WTC11 (cell line): ENCODE data around the gene OLFM3. TPM values are rescaled to one million over a fixed set of nuclear protein-coding genes. Genes with fewer than 3 reads are reported as not detected.

Experiments used
- ATAC-seq: fragments of 200-7000 bp; cut with Tn5 transposase; 2 replicates; pipeline ENCODE4 v1.10.0; 2021; ENCODE audit warnings: mild to moderate bottlenecking, moderate library complexity
- CTCF ChIA-PET: fragments of 300-600 bp; sonication (Branson Sonifier 250); formaldehyde crosslinking; loops from one replicate; lab custom pipeline; 2021; ENCODE audit warnings: antibody characterized with exemption; lab: Charles Lee
- POLR2A ChIA-PET: fragments of 350-600 bp; sonication (Branson Sonifier 250); formaldehyde crosslinking; loops from one replicate; lab custom pipeline; 2021; ENCODE audit warnings: antibody characterized with exemption; lab: Charles Lee
- DNase-seq: peaks from one replicate; pipeline ENCODE4 v3.0.0; 2021; ENCODE audit warnings: low spot score
- H3K27ac Mint-ChIP-seq: 2 replicates; pipeline ENCODE4 v1.8.0; 2021; ENCODE audit warnings: mixed read lengths
- H3K27me3 Mint-ChIP-seq: 2 replicates; pipeline ENCODE4 v1.8.0; 2021; ENCODE audit warnings: low read depth, mild to moderate bottlenecking, moderate library complexity, mixed read lengths
- H3K36me3 Mint-ChIP-seq: 2 replicates; pipeline ENCODE4 v1.8.0; 2021; ENCODE audit warnings: mixed read lengths
- H3K4me1 Mint-ChIP-seq: 2 replicates; pipeline ENCODE4 v1.8.0; 2022; ENCODE audit warnings: mixed read lengths
- H3K4me3 Mint-ChIP-seq: 2 replicates; pipeline ENCODE4 v1.8.0; 2021; ENCODE audit warnings: mild to moderate bottlenecking, moderate library complexity, mixed read lengths
- H3K9me3 Mint-ChIP-seq: 2 replicates; pipeline ENCODE4 v1.8.0; 2021; ENCODE audit warnings: mixed read lengths
- EMX1 ChIP-seq: fragments of 250-450 bp; sonication (Bioruptor Pico); IDR thresholded peaks from 2 replicates; pipeline ENCODE4 v1.8.0; 2021; ENCODE audit warnings: mild to moderate bottlenecking
- HMGA2 ChIP-seq: fragments of 250-450 bp; sonication (Bioruptor Pico); IDR thresholded peaks from 2 replicates; pipeline ENCODE4 v1.4.0; 2021; ENCODE audit warnings: mild to moderate bottlenecking, moderate library complexity
- KAT7 ChIP-seq: sonication (generic); formaldehyde crosslinking; IDR thresholded peaks from 2 replicates; pipeline ENCODE4 v1.8.1; 2023; ENCODE audit warnings: missing genetic modification reagents, mild to moderate bottlenecking, borderline replicate concordance
- MXD4 ChIP-seq: fragments of 250-450 bp; sonication (Bioruptor Pico); IDR thresholded peaks from 2 replicates; pipeline ENCODE4 v1.8.0; 2021; ENCODE audit warnings: mild to moderate bottlenecking, moderate library complexity, borderline replicate concordance
- MYBL2 ChIP-seq: sonication (generic); formaldehyde crosslinking; IDR thresholded peaks from 2 replicates; pipeline ENCODE4 v1.8.1; 2023; ENCODE audit warnings: mild to moderate bottlenecking, moderate library complexity, missing genetic modification reagents
- SMAD3 ChIP-seq: sonication (generic); formaldehyde crosslinking; IDR thresholded peaks from 2 replicates; pipeline ENCODE4 v1.8.0; 2022; ENCODE audit warnings: missing genetic modification reagents, mild to moderate bottlenecking, borderline replicate concordance
- TEAD4 ChIP-seq: sonication (generic); formaldehyde crosslinking; IDR thresholded peaks from 2 replicates; pipeline ENCODE4 v1.8.0; 2022; ENCODE audit warnings: mild to moderate bottlenecking, missing genetic modification reagents
- ZBTB21 ChIP-seq: sonication (generic); formaldehyde crosslinking; IDR thresholded peaks from 2 replicates; pipeline ENCODE4 v1.8.1; 2023; ENCODE audit warnings: mild to moderate bottlenecking, missing genetic modification reagents, borderline replicate concordance
- ZNF232 ChIP-seq: sonication (generic); formaldehyde crosslinking; IDR thresholded peaks from 2 replicates; pipeline ENCODE4 v1.8.0; 2022; ENCODE audit warnings: mild to moderate bottlenecking, missing genetic modification reagents
- ZNF263 ChIP-seq: sonication (generic); formaldehyde crosslinking; IDR thresholded peaks from 2 replicates; pipeline ENCODE4 v1.8.1; 2022; ENCODE audit warnings: low read depth, mild to moderate bottlenecking, moderate library complexity, missing genetic modification reagents
- ZNF317 ChIP-seq: sonication (generic); formaldehyde crosslinking; IDR thresholded peaks from 2 replicates; pipeline ENCODE4 v1.8.1; 2023; ENCODE audit warnings: low read depth, mild to moderate bottlenecking, moderate library complexity, missing genetic modification reagents, borderline replicate concordance
- ZNF396 ChIP-seq: fragments of 250-450 bp; sonication (Bioruptor Pico); IDR thresholded peaks from 2 replicates; pipeline ENCODE4 v1.8.0; 2021; ENCODE audit warnings: mild to moderate bottlenecking, moderate library complexity, borderline replicate concordance
- total RNA-seq: library from RNA; stranded (reverse); gene quantifications from 3 replicates; pipeline ENCODE4 v1.2.3, GENCODE V29; 2021
- TF ChIP-seq, protein P1 (sequence below): sonication (generic); formaldehyde crosslinking; IDR thresholded peaks from 2 replicates; pipeline ENCODE4 v1.8.1; 2022; ENCODE audit warnings: mild to moderate bottlenecking, missing genetic modification reagents, moderate library complexity, borderline replicate concordance
- TF ChIP-seq, protein P2 (sequence below): sonication (generic); formaldehyde crosslinking; IDR thresholded peaks from 2 replicates; pipeline ENCODE4 v1.8.0; 2023; ENCODE audit warnings: missing genetic modification reagents, mild to moderate bottlenecking, borderline replicate concordance
- TF ChIP-seq, protein P3 (sequence below): fragments of 250-450 bp; sonication (Bioruptor Pico); IDR thresholded peaks from 2 replicates; pipeline ENCODE4 v1.9.0; 2021; ENCODE audit warnings: moderate library complexity, mild to moderate bottlenecking, inconsistent platforms, borderline replicate concordance
- TF ChIP-seq, protein P4 (sequence below): sonication (generic); formaldehyde crosslinking; IDR thresholded peaks from 2 replicates; pipeline ENCODE4 v1.8.1; 2023; ENCODE audit warnings: mild to moderate bottlenecking, missing genetic modification reagents
- TF ChIP-seq, protein P5 (sequence below): fragments of 250-450 bp; sonication (Bioruptor Pico); conservative IDR thresholded peaks from 2 replicates; pipeline ENCODE4 v1.9.0; 2021; ENCODE audit warnings: mild to moderate bottlenecking
- TF ChIP-seq, protein P6 (sequence below): sonication (generic); formaldehyde crosslinking; conservative IDR thresholded peaks from 2 replicates; pipeline ENCODE4 v1.8.1; 2023; ENCODE audit warnings: mild to moderate bottlenecking, low read depth, missing genetic modification reagents, moderate library complexity
- TF ChIP-seq, protein P7 (sequence below): fragments of 200-600 bp; IDR thresholded peaks from 2 replicates; pipeline ENCODE4 v1.8.0; 2022; ENCODE audit warnings: antibody characterized with exemption

Gene OLFM3
- total RNA-seq, 1 experiment from 2014 or later: 0.37 TPM

DNA sequence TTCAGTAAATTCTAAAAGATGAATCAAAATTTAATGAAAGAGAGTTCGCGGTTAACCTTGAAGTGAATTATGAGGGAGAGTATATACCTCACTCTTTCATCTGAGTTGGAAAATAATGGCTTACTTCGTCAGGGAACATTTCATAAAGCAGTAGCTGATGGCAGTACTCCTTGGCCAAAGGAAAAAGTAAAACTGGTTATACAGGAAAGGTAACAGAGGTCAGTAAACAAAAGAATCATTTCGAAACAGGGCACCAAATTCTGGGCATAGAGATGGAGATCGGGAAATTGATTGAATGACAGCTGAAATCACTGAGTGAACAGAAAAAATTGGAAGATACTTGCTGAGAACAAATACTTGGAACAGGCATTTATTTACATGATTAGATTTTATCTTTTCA lies 199.0 kb downstream of the OLFM3 start (continued):
- TF ChIP-seq, protein P1, sequence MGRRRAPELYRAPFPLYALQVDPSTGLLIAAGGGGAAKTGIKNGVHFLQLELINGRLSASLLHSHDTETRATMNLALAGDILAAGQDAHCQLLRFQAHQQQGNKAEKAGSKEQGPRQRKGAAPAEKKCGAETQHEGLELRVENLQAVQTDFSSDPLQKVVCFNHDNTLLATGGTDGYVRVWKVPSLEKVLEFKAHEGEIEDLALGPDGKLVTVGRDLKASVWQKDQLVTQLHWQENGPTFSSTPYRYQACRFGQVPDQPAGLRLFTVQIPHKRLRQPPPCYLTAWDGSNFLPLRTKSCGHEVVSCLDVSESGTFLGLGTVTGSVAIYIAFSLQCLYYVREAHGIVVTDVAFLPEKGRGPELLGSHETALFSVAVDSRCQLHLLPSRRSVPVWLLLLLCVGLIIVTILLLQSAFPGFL (CRISPR knock-in tag): no peak
- TF ChIP-seq, protein P2, sequence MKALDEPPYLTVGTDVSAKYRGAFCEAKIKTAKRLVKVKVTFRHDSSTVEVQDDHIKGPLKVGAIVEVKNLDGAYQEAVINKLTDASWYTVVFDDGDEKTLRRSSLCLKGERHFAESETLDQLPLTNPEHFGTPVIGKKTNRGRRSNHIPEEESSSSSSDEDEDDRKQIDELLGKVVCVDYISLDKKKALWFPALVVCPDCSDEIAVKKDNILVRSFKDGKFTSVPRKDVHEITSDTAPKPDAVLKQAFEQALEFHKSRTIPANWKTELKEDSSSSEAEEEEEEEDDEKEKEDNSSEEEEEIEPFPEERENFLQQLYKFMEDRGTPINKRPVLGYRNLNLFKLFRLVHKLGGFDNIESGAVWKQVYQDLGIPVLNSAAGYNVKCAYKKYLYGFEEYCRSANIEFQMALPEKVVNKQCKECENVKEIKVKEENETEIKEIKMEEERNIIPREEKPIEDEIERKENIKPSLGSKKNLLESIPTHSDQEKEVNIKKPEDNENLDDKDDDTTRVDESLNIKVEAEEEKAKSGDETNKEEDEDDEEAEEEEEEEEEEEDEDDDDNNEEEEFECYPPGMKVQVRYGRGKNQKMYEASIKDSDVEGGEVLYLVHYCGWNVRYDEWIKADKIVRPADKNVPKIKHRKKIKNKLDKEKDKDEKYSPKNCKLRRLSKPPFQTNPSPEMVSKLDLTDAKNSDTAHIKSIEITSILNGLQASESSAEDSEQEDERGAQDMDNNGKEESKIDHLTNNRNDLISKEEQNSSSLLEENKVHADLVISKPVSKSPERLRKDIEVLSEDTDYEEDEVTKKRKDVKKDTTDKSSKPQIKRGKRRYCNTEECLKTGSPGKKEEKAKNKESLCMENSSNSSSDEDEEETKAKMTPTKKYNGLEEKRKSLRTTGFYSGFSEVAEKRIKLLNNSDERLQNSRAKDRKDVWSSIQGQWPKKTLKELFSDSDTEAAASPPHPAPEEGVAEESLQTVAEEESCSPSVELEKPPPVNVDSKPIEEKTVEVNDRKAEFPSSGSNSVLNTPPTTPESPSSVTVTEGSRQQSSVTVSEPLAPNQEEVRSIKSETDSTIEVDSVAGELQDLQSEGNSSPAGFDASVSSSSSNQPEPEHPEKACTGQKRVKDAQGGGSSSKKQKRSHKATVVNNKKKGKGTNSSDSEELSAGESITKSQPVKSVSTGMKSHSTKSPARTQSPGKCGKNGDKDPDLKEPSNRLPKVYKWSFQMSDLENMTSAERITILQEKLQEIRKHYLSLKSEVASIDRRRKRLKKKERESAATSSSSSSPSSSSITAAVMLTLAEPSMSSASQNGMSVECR (CRISPR knock-in tag): no peak
- TF ChIP-seq, protein P3, sequence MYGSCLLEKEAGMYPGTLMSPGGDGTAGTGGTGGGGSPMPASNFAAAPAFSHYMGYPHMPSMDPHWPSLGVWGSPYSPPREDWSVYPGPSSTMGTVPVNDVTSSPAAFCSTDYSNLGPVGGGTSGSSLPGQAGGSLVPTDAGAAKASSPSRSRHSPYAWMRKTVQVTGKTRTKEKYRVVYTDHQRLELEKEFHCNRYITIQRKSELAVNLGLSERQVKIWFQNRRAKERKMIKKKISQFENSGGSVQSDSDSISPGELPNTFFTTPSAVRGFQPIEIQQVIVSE (CRISPR knock-in tag): no peak
- TF ChIP-seq, all 79 proteins: peak for 0

DNA sequence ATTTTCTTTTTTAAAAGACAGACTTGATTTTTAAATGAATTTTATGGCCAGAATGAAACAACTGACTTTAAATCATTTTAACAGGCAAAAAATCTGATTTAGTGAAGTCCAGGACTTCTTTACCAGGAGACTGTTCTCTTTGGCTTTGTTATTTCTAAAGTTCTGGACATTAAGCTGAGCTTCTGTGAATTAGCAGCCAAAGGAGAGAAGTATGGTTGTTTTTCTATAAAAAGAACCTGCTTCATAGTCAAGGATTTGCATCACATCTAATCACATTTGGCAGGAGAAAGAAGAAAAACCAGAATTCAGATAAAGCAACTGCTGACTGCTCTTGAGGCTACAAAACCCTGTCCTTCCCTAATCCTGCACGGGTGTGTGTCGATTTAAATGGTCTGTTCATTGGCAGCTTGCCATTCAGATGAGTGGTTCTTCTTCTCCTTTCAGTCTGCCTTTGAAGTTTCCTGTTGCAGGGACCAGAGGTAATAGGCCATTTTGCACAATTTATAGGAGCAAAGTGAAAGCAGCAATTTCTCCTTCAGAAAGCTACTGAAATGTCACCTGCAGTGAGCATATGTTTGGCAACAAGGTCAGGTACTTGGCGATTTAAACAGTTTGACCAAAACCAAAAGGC lies 215.4 kb downstream of the OLFM3 start:
- DNase-seq: no peak
- POLR2A ChIA-PET: no interaction called here
- CTCF ChIA-PET: interaction anchor here (0.8 kb wide), 1 partner anchor 128 kb away, joined by 3 read pairs; no protein-coding TSS in a partner anchor
- TF ChIP-seq ZNF232 (CRISPR knock-in tag) (no peak), EMX1 (CRISPR knock-in tag) (no peak), ZNF263 (CRISPR knock-in tag) (no peak), ZBTB21 (CRISPR knock-in tag) (no peak), KAT7 (no peak), ZNF396 (CRISPR knock-in tag) (no peak), MYBL2 (CRISPR knock-in tag) (no peak), TEAD4 (CRISPR knock-in tag) (no peak), ZNF317 (CRISPR knock-in tag) (no peak), HMGA2 (no peak), MXD4 (CRISPR knock-in tag) (no peak), SMAD3 (no peak)
- TF ChIP-seq, protein P4, sequence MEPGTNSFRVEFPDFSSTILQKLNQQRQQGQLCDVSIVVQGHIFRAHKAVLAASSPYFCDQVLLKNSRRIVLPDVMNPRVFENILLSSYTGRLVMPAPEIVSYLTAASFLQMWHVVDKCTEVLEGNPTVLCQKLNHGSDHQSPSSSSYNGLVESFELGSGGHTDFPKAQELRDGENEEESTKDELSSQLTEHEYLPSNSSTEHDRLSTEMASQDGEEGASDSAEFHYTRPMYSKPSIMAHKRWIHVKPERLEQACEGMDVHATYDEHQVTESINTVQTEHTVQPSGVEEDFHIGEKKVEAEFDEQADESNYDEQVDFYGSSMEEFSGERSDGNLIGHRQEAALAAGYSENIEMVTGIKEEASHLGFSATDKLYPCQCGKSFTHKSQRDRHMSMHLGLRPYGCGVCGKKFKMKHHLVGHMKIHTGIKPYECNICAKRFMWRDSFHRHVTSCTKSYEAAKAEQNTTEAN (CRISPR knock-in tag): no peak
- TF ChIP-seq, protein P1 (CRISPR knock-in tag): no peak
- TF ChIP-seq, protein P5, sequence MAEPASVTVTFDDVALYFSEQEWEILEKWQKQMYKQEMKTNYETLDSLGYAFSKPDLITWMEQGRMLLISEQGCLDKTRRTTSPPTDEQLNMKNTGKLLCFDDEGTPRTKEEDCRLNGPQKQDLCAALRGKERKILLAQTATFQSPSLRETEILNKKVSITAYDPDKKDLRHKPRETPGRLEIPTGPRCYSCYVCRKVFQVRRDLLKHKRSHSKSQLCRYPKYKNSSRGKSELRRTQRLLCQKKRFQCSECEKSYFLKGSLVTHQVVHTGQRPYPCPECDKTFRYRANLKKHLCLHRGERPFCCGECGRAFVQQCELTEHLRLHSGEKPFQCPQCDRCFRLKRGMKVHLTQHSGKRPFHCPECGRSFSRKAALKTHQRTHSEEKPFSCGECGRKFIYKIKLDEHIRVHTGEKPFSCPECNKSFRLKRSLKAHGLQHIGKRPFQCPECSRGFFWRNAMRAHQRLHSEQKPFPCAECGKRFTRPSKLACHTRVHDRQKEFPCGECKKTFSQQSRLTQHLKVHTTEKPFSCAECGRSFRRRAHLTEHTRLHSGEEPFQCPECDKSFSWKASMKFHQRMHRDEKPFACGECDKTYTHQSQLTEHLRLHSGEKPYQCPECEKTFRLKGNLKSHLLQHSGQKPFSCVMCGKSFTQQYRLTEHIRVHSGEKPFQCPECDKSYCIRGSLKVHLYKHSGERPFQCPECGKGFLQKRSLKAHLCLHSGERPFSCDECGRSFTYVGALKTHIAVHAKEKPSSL (CRISPR knock-in tag): no peak
- TF ChIP-seq, protein P6, sequence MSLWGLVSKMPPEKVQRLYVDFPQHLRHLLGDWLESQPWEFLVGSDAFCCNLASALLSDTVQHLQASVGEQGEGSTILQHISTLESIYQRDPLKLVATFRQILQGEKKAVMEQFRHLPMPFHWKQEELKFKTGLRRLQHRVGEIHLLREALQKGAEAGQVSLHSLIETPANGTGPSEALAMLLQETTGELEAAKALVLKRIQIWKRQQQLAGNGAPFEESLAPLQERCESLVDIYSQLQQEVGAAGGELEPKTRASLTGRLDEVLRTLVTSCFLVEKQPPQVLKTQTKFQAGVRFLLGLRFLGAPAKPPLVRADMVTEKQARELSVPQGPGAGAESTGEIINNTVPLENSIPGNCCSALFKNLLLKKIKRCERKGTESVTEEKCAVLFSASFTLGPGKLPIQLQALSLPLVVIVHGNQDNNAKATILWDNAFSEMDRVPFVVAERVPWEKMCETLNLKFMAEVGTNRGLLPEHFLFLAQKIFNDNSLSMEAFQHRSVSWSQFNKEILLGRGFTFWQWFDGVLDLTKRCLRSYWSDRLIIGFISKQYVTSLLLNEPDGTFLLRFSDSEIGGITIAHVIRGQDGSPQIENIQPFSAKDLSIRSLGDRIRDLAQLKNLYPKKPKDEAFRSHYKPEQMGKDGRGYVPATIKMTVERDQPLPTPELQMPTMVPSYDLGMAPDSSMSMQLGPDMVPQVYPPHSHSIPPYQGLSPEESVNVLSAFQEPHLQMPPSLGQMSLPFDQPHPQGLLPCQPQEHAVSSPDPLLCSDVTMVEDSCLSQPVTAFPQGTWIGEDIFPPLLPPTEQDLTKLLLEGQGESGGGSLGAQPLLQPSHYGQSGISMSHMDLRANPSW (CRISPR knock-in tag): no peak
- TF ChIP-seq, protein P7, sequence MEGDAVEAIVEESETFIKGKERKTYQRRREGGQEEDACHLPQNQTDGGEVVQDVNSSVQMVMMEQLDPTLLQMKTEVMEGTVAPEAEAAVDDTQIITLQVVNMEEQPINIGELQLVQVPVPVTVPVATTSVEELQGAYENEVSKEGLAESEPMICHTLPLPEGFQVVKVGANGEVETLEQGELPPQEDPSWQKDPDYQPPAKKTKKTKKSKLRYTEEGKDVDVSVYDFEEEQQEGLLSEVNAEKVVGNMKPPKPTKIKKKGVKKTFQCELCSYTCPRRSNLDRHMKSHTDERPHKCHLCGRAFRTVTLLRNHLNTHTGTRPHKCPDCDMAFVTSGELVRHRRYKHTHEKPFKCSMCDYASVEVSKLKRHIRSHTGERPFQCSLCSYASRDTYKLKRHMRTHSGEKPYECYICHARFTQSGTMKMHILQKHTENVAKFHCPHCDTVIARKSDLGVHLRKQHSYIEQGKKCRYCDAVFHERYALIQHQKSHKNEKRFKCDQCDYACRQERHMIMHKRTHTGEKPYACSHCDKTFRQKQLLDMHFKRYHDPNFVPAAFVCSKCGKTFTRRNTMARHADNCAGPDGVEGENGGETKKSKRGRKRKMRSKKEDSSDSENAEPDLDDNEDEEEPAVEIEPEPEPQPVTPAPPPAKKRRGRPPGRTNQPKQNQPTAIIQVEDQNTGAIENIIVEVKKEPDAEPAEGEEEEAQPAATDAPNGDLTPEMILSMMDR: no peak

More for the DNA sequence above, 215.4 kb downstream of the OLFM3 start:
- Mint-ChIP-seq H3K4me3 (no peak overlapping the region), H3K27me3 (no peaks in the 10 kb centered on the region), H3K4me1 (no peaks in the 10 kb centered on the region), H3K27ac (no peak overlapping the region), H3K36me3 (no peaks in the 10 kb centered on the region), H3K9me3 (no peaks in the 10 kb centered on the region)
- no peak for ATAC-seq
